ENCODE measurements around the gene ACVR1C. TPM values are rescaled to one million over a fixed set of nuclear protein-coding genes. Genes with fewer than 3 reads are reported as not detected.

Gene ACVR1C
- total RNA-seq, 1 donor from 2014 or later: 1.7 TPM

DNA sequence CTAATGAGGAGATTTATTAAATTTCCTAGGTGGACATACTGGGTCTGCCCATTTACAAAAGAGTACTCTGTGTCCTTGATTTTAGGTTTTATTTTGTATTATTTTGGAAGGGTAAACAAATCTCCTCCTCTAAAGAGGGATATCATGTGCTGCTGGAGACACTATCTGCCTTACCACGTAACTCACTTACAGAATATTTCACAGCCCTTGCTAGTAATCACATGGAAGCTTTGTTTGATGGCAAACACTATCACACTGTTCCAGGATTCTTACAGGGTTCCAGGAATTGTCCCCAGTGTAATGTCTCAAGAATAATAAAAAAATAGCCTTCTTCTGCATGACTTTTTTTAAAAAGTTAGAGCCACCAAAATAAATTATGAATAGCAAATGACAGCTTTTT, 29.2 kb upstream of the ACVR1C start:
- DNase-seq: no peak
- H3K27ac ChIP-seq: no peak overlapping the region
- no peaks in the 10 kb centered on the region for H3K36me3 ChIP-seq
- intact Hi-C loops (cut with DNase I): no loop called here
- H3K4me3 ChIP-seq: no peak overlapping the region
- no peaks in the 10 kb centered on the region for H3K4me1 ChIP-seq
- no peak for ATAC-seq
- H3K9me3 ChIP-seq: no peaks in the 10 kb centered on the region
- no peaks in the 10 kb centered on the region for H3K27me3 ChIP-seq (ENCODE audit: low read depth)
- TF ChIP-seq, protein P1, sequence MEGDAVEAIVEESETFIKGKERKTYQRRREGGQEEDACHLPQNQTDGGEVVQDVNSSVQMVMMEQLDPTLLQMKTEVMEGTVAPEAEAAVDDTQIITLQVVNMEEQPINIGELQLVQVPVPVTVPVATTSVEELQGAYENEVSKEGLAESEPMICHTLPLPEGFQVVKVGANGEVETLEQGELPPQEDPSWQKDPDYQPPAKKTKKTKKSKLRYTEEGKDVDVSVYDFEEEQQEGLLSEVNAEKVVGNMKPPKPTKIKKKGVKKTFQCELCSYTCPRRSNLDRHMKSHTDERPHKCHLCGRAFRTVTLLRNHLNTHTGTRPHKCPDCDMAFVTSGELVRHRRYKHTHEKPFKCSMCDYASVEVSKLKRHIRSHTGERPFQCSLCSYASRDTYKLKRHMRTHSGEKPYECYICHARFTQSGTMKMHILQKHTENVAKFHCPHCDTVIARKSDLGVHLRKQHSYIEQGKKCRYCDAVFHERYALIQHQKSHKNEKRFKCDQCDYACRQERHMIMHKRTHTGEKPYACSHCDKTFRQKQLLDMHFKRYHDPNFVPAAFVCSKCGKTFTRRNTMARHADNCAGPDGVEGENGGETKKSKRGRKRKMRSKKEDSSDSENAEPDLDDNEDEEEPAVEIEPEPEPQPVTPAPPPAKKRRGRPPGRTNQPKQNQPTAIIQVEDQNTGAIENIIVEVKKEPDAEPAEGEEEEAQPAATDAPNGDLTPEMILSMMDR (IDR thresholded peaks at IDR 0.05): no peak

DNA sequence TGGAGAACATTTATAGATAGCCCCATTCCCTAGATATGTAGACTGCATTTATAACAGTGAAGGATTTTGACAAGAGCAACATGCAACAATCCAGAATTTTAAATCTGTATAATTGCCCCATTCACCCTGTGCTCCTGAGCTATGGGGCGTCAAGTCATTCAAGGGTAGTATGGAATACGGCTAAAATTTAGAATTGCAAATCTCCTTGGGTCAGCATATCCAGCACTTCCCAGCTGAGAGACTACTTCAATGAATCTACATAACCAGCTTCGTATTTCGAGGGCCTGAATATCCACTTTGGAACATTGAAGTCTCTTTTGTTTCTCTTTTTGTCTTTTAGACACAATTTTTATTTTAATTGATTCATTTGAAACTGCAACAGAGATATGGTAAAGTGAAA, 28.4 kb upstream of the ACVR1C start:
- H3K27ac ChIP-seq: no peak overlapping the region
- DNase-seq: no peak
- TF ChIP-seq, protein P1 (IDR thresholded peaks at IDR 0.05): no peak
- ATAC-seq: no peak
- H3K4me1 ChIP-seq: no peaks in the 10 kb centered on the region
- H3K36me3 ChIP-seq: no peaks in the 10 kb centered on the region
- intact Hi-C loops (cut with DNase I): no loop called here
- no peaks in the 10 kb centered on the region for H3K27me3 ChIP-seq (ENCODE audit: low read depth)
- no peak overlapping the region for H3K4me3 ChIP-seq
- no peaks in the 10 kb centered on the region for H3K9me3 ChIP-seq

DNA sequence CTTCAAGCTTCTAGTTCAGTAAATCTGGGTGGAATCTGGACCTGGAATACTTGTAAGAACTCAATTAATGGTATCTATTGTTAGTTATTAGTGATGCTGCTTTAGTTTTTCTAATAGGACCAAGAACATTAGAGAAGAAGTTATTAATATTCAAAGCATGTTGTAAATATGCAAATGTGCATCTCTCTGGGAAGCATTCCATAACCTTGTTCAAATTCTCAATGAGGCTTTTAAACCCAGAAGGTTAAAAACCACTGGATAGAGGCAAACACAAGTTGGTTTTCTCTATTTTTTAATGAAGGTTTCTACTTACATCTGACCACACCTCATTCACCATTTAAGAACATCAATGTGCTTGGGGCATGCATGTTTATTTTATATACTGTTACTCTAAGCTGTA, 16.1 kb upstream of the ACVR1C start:
- TF ChIP-seq, protein P1 (IDR thresholded peaks at IDR 0.05): no peak
- Histone ChIP-seq H3K4me3 (no peak overlapping the region), H3K9me3 (no peaks in the 10 kb centered on the region), H3K36me3 (no peaks in the 10 kb centered on the region), H3K4me1 (no peaks in the 10 kb centered on the region), H3K27ac (no peak overlapping the region), H3K27me3 (ENCODE audit: low read depth) (no peaks in the 10 kb centered on the region)
- ATAC-seq: no peak
- intact Hi-C loops (cut with DNase I): no loop called here
- no peak for DNase-seq

DNA sequence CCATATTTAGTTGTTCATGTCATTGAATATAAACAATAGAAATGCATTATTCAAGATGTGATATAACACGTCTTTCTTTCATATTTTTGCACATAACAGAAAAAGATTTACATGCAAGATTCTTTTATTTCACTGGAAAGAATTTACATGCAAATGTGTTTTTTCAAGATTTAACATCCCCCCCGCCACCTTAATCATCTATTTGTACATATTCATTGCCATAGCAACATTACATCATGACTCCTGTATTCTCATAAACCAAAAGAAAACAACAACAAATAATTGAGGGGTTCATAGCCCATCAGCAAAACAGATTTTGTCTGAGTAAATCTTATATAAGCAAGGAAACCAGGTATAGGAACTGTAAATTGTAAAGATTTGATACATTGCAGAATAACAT, 3.2 kb upstream of the ACVR1C start:
- Histone ChIP-seq H3K9me3 (no peaks in the 10 kb centered on the region), H3K36me3 (no peaks in the 10 kb centered on the region), H3K27me3 (ENCODE audit: low read depth) (no peaks in the 10 kb centered on the region), H3K4me3 (no peak overlapping the region), H3K27ac (no peak overlapping the region), H3K4me1 (peaks cover 10% of the 10 kb centered on the region)
- DNase-seq (no peak), ATAC-seq (no peak)
- TF ChIP-seq, protein P1 (IDR thresholded peaks at IDR 0.05): no peak
- intact Hi-C loops (cut with DNase I): no loop called here

DNA sequence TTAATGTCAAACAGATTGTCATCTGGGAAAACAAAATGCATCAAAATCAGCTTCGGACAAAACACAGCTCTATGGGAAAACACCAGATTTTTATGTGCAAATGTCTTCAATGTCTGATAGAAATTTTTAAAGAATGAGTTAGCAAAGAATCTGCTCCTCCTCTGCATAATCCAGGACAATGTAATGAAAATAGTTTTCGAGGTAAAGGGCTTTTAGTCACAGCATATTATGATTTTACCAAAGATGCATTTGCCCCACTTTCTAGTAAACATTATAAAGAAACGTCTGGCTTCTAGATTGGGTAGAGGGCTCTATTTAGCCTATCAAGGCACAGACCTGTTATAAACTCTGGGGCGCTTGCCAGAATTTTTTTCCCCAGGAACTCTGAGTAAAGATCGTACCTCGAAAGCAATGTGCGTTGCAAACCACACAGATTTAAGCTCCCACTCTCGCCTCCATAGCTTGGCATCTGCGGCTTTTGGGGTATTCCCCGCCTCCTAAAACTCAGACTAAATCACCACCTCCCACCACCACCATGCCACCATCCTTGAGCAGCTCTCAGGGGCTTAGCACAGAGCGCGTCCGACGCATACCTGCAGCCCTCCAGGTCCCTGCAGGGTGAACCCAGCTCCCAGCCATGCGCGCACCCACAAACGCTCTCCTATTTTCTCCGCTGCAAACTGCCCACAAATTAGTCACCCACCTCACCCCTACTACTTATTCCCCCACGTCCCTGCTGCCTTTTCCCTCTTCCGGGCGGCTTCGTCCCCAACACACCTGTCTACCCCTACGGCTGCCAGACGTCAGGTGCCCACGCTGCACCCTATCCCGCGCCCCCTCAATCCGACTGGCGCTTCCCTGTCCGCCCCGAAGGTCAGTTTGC, 829 bp downstream of the ACVR1C start:
- Histone ChIP-seq H3K4me3 (peak overlapping the region; percentile 61), H3K9me3 (no peaks in the 10 kb centered on the region), H3K27ac (peak overlapping the region; percentile 31), H3K36me3 (no peaks in the 10 kb centered on the region), H3K4me1 (peaks cover 10% of the 10 kb centered on the region), H3K27me3 (ENCODE audit: low read depth) (no peaks in the 10 kb centered on the region)
- TF ChIP-seq, protein P1 (IDR thresholded peaks at IDR 0.05): no peak
- DNase-seq: peak; percentile 41
- intact Hi-C loops (cut with DNase I): no loop called here
- peak; percentile 42 to 50 for ATAC-seq
